Immature natural killer cell (primary cell): ENCODE data around the gene CD27. TPM values are rescaled to one million over a fixed set of nuclear protein-coding genes. Genes with fewer than 3 reads are reported as not detected.
A peak's percentile ranks its signal among the peaks of the same experiment; 100 is the strongest.
"Not testable (repeated sequence)": the region's sequence is repeated elsewhere in the genome, so short reads cannot be mapped to it uniquely, and the experiment has no call there.

ENCODE experiments used
- DNase-seq, 3 donors: peaks; one replicate each; pipeline ENCODE4 v3.0.0; 2022; ENCODE audit warnings: mixed read lengths in 1 of 3
- H3K27ac Mint-ChIP-seq, 6 donors: one replicate each; pipeline ENCODE4 v1.8.0; 2020; ENCODE audit warnings: mixed read lengths in 6 of 6, mild to moderate bottlenecking in 5 of 6, inconsistent platforms in 4 of 6, moderate library complexity in 3 of 6
- H3K27me3 Mint-ChIP-seq, 3 donors: one replicate each; pipeline ENCODE4 v1.8.0; 2020 to 2021; ENCODE audit warnings: low read depth in 3 of 3, mild to moderate bottlenecking in 3 of 3, mixed read lengths in 3 of 3, moderate library complexity in 3 of 3, inconsistent platforms in 1 of 3
- H3K36me3 Mint-ChIP-seq, 3 donors: one replicate each; pipeline ENCODE4 v1.8.0; 2020; ENCODE audit warnings: mixed read lengths in 3 of 3, inconsistent platforms in 2 of 3, mild to moderate bottlenecking in 2 of 3
- H3K4me1 Mint-ChIP-seq, 2 donors: one replicate each; pipeline ENCODE4 v1.8.0; 2020; ENCODE audit warnings: inconsistent platforms in 2 of 2, mild to moderate bottlenecking in 2 of 2, mixed read lengths in 2 of 2, moderate library complexity in 1 of 2
- H3K4me3 Mint-ChIP-seq, 5 donors: one replicate each; pipeline ENCODE4 v1.8.0; 2020; ENCODE audit warnings: mild to moderate bottlenecking in 5 of 5, mixed read lengths in 5 of 5, inconsistent platforms in 3 of 5, moderate library complexity in 3 of 5
- H3K9me3 Mint-ChIP-seq, 6 donors: one replicate each; pipeline ENCODE4 v1.8.0; 2020; ENCODE audit warnings: mild to moderate bottlenecking in 6 of 6, mixed read lengths in 6 of 6, inconsistent platforms in 4 of 6, moderate library complexity in 3 of 6
- polyA plus RNA-seq, 3 donors: library from polyadenylated mRNA; unstranded; fragments of 300-500 nt; fragmentation: Illumina TruSeq; gene quantifications; one replicate each; pipeline ENCODE4 v1.2.3, GENCODE V29; 2021

Gene CD27
- polyA plus RNA-seq, 3 donors from 2014 or later = 17.0 to 28.5 (median 25.4) TPM

GRCh38 chr12:6460751-6461371, 16.1 kb downstream of the CD27 start:
- peak; percentile 46 to 58 (median 57) for DNase-seq
- peak overlapping the region; percentile 97 to 100 (median 99) for H3K27ac Mint-ChIP-seq
- H3K4me1 Mint-ChIP-seq = peaks cover 58 to 66% of the 10 kb centered on the region in 2 donors
- peak overlapping the region; percentile 71 to 87 (median 80) for H3K4me3 Mint-ChIP-seq
- peaks cover 38 to 71% (median 50%) of the 10 kb centered on the region in 3 donors for H3K36me3 Mint-ChIP-seq
- no peaks in the 10 kb centered on the region for H3K9me3 Mint-ChIP-seq
- H3K27me3 Mint-ChIP-seq = peaks cover 6 to 13% (median 8%) of the 10 kb centered on the region in 3 donors

GRCh38 chr12:6461401-6462233, 16.9 kb downstream of the CD27 start:
- Mint-ChIP-seq H3K27me3 (peaks cover 6 to 13% (median 8%) of the 10 kb centered on the region in 3 donors), H3K36me3 (peaks cover 35 to 68% (median 52%) of the 10 kb centered on the region in 3 donors), H3K4me1 (peaks cover 56 to 73% of the 10 kb centered on the region in 2 donors), H3K4me3 (peak overlapping the region; percentile 71 to 87 (median 80)), H3K27ac (peak overlapping the region; percentile 97 to 100 (median 99)), H3K9me3 (no peaks in the 10 kb centered on the region)
- DNase-seq = peak; percentile 87 to 89 (median 87)

GRCh38 chr12:6462234-6462995, 17.7 kb downstream of the CD27 start:
- Mint-ChIP-seq H3K4me1 (peaks cover 60 to 81% of the 10 kb centered on the region in 2 donors), H3K27ac (peak overlapping the region; percentile 97 to 100 (median 99)), H3K27me3 (peaks cover 6 to 13% (median 8%) of the 10 kb centered on the region in 3 donors), H3K4me3 (peak overlapping the region; percentile 71 to 87 (median 80)), H3K9me3 (no peaks in the 10 kb centered on the region), H3K36me3 (peaks cover 38 to 62% (median 52%) of the 10 kb centered on the region in 3 donors)
- DNase-seq = no peak

- H3K36me3 Mint-ChIP-seq = peaks cover 37 to 58% (median 52%) of the 10 kb centered on the region in 3 donors
- H3K4me3 Mint-ChIP-seq = peak overlapping the region; percentile 68 to 87 (median 80)
- H3K27me3 Mint-ChIP-seq = peaks cover 6 to 13% (median 8%) of the 10 kb centered on the region in 3 donors
- H3K4me1 Mint-ChIP-seq = peaks cover 64 to 88% of the 10 kb centered on the region in 2 donors
- H3K9me3 Mint-ChIP-seq = no peaks in the 10 kb centered on the region
- H3K27ac Mint-ChIP-seq = peak overlapping the region; percentile 97 to 100 (median 99)
- DNase-seq = peak in 1 of 3 donors; percentile 24
Observed at GRCh38 chr12:6463216-6463615, 18.5 kb downstream of the CD27 start.

- peaks cover 30 to 51% (median 46%) of the 10 kb centered on the region in 3 donors for H3K36me3 Mint-ChIP-seq
- no peak for DNase-seq
- no peaks in the 10 kb centered on the region for H3K9me3 Mint-ChIP-seq
Observed at GRCh38 chr12:6463858-6464257, 19.1 kb downstream of the CD27 start.

GRCh38 chr12:6464531-6464930, 19.8 kb downstream of the CD27 start:
- peak overlapping the region; percentile 97 to 100 (median 99) for H3K27ac Mint-ChIP-seq
- peaks cover 6 to 11% (median 8%) of the 10 kb centered on the region in 3 donors for H3K27me3 Mint-ChIP-seq
- peaks cover 73 to 90% of the 10 kb centered on the region in 2 donors for H3K4me1 Mint-ChIP-seq
- DNase-seq = no peak
- H3K9me3 Mint-ChIP-seq = no peaks in the 10 kb centered on the region
- H3K4me3 Mint-ChIP-seq = peak overlapping the region; percentile 41 to 82 (median 48)
- peaks cover 27 to 45% (median 40%) of the 10 kb centered on the region in 3 donors for H3K36me3 Mint-ChIP-seq

More at GRCh38 chr12:6463858-6464257, 19.1 kb downstream of the CD27 start:
- peaks cover 68 to 90% of the 10 kb centered on the region in 2 donors for H3K4me1 Mint-ChIP-seq
- peak overlapping the region; percentile 68 to 87 (median 80) for H3K4me3 Mint-ChIP-seq
- H3K27ac Mint-ChIP-seq = peak overlapping the region; percentile 97 to 100 (median 99)
- peaks cover 6 to 9% (median 8%) of the 10 kb centered on the region in 3 donors for H3K27me3 Mint-ChIP-seq

GRCh38 chr12:6465467-6466183, 20.9 kb downstream of the CD27 start:
- peaks cover 27 to 44% (median 40%) of the 10 kb centered on the region in 3 donors for H3K36me3 Mint-ChIP-seq
- peak overlapping the region; percentile 86 to 97 (median 93) for H3K27ac Mint-ChIP-seq
- H3K9me3 Mint-ChIP-seq = no peaks in the 10 kb centered on the region
- peaks cover 6 to 17% (median 16%) of the 10 kb centered on the region in 3 donors for H3K27me3 Mint-ChIP-seq
- peak; percentile 53 to 58 (median 57) for DNase-seq
- H3K4me3 Mint-ChIP-seq = peak overlapping the region; percentile 39 to 70 (median 47)
- H3K4me1 Mint-ChIP-seq = peaks cover 77 to 93% of the 10 kb centered on the region in 2 donors

GRCh38 chr12:6466184-6466573, 21.4 kb downstream of the CD27 start:
- no peak for DNase-seq
- no peak overlapping the region for H3K4me3 Mint-ChIP-seq
- H3K27ac Mint-ChIP-seq = peak overlapping the region in 4 of 6 donors; percentile 6 to 86 (median 50)
- H3K36me3 Mint-ChIP-seq = peaks cover 22 to 39% (median 35%) of the 10 kb centered on the region in 3 donors
- H3K4me1 Mint-ChIP-seq = peaks cover 75 to 93% of the 10 kb centered on the region in 2 donors
- H3K27me3 Mint-ChIP-seq = peaks cover 7 to 21% (median 17%) of the 10 kb centered on the region in 3 donors
- no peaks in the 10 kb centered on the region for H3K9me3 Mint-ChIP-seq

- not testable (repeated sequence) for DNase-seq, H3K4me3 Mint-ChIP-seq, H3K9me3 Mint-ChIP-seq
- H3K4me1 Mint-ChIP-seq = peaks cover 72 to 91% of the 10 kb centered on the region in 2 donors
- H3K36me3 Mint-ChIP-seq = peaks cover 21 to 34% (median 33%) of the 10 kb centered on the region in 3 donors
- H3K27ac Mint-ChIP-seq = peak overlapping the region in 5 of 6 donors; percentile 6 to 86 (median 40)
- peaks cover 6 to 20% (median 17%) of the 10 kb centered on the region in 3 donors for H3K27me3 Mint-ChIP-seq
Observed at GRCh38 chr12:6466751-6467150, 22.0 kb downstream of the CD27 start.

GRCh38 chr12:6467571-6468282, 23.0 kb downstream of the CD27 start:
- H3K9me3 Mint-ChIP-seq, DNase-seq: not testable (repeated sequence)
- Mint-ChIP-seq H3K4me1 (peaks cover 62 to 82% of the 10 kb centered on the region in 2 donors), H3K27ac (peak overlapping the region in 5 of 6 donors; percentile 59 to 80 (median 72)), H3K27me3 (peaks cover 2 to 15% (median 14%) of the 10 kb centered on the region in 3 donors), H3K4me3 (peak overlapping the region; percentile 30 to 93 (median 87)), H3K36me3 (peaks cover 15 to 26% (median 26%) of the 10 kb centered on the region in 3 donors)

- no peaks in the 10 kb centered on the region for H3K9me3 Mint-ChIP-seq
- H3K4me3 Mint-ChIP-seq = peak overlapping the region; percentile 87 to 93 (median 91)
- peaks cover 12 to 22% (median 21%) of the 10 kb centered on the region in 3 donors for H3K36me3 Mint-ChIP-seq
- peak overlapping the region; percentile 59 to 85 (median 68) for H3K27ac Mint-ChIP-seq
- H3K4me1 Mint-ChIP-seq = peaks cover 57 to 76% of the 10 kb centered on the region in 2 donors
- H3K27me3 Mint-ChIP-seq = peaks cover 2 to 14% (median 11%) of the 10 kb centered on the region in 3 donors
- DNase-seq = no peak
Observed at GRCh38 chr12:6468283-6468575, 23.5 kb downstream of the CD27 start.

- Mint-ChIP-seq H3K4me3 (peak overlapping the region; percentile 87 to 93 (median 91)), H3K27ac (peak overlapping the region; percentile 59 to 96 (median 87)), H3K27me3 (peaks cover 2 to 14% (median 11%) of the 10 kb centered on the region in 3 donors), H3K36me3 (peaks cover 7 to 16% (median 15%) of the 10 kb centered on the region in 3 donors), H3K9me3 (no peaks in the 10 kb centered on the region), H3K4me1 (peaks cover 49 to 68% of the 10 kb centered on the region in 2 donors)
- DNase-seq = no peak
Observed at GRCh38 chr12:6469092-6469491, 24.3 kb downstream of the CD27 start.
